ENCODE data around the gene GALNT2. TPM values are rescaled to one million over a fixed set of nuclear protein-coding genes. Genes with fewer than 3 reads are reported as not detected.
A peak's percentile ranks its signal among the peaks of the same experiment; 100 is the strongest.

The GALNT2 gene
- total RNA-seq, 1 donor from 2014 or later, result 67.9 TPM

- DNase-seq (ENCODE audit: low spot score), result peak; percentile 29
Observed at GRCh38 chr1:230163205-230163604, 96.2 kb downstream of the GALNT2 start.

GRCh38 chr1:230163719-230164118 lies 96.7 kb downstream of the GALNT2 start:
- peak; percentile 39 for DNase-seq (ENCODE audit: low spot score)

- DNase-seq (ENCODE audit: low spot score), result peak; percentile 29
Observed at GRCh38 chr1:230165536-230165935, 98.5 kb downstream of the GALNT2 start.

- DNase-seq (ENCODE audit: low spot score), result peak; percentile 2
Observed at GRCh38 chr1:230166366-230167132, 99.5 kb downstream of the GALNT2 start.

GRCh38 chr1:230167419-230167852 lies 100.4 kb downstream of the GALNT2 start:
- peak; percentile 40 for DNase-seq (ENCODE audit: low spot score)

GRCh38 chr1:230169454-230170152 lies 102.6 kb downstream of the GALNT2 start:
- DNase-seq (ENCODE audit: low spot score), result peak; percentile 22

- DNase-seq (ENCODE audit: low spot score), result no peak
Observed at GRCh38 chr1:230170153-230170547, 103.1 kb downstream of the GALNT2 start.

- peak; percentile 3 for DNase-seq (ENCODE audit: low spot score)
Observed at GRCh38 chr1:230170622-230171021, 103.6 kb downstream of the GALNT2 start.

GRCh38 chr1:230171356-230172015 lies 104.4 kb downstream of the GALNT2 start:
- peak; percentile 1 for DNase-seq (ENCODE audit: low spot score)

GRCh38 chr1:230172016-230172537 lies 105.0 kb downstream of the GALNT2 start:
- DNase-seq (ENCODE audit: low spot score), result peak; percentile 20

GRCh38 chr1:230173187-230173975 lies 106.3 kb downstream of the GALNT2 start:
- DNase-seq (ENCODE audit: low spot score), result peak; percentile 29

GRCh38 chr1:230174041-230174440 lies 107.0 kb downstream of the GALNT2 start:
- DNase-seq (ENCODE audit: low spot score), result peak; percentile 37

GRCh38 chr1:230174471-230175162 lies 107.6 kb downstream of the GALNT2 start:
- peak; percentile 24 for DNase-seq (ENCODE audit: low spot score)

GRCh38 chr1:230175163-230175747 lies 108.2 kb downstream of the GALNT2 start:
- peak; percentile 28 for DNase-seq (ENCODE audit: low spot score)

- DNase-seq (ENCODE audit: low spot score), result no peak
Observed at GRCh38 chr1:230175839-230176238, 108.8 kb downstream of the GALNT2 start.

- DNase-seq (ENCODE audit: low spot score), result peak; percentile 25
Observed at GRCh38 chr1:230176326-230176725, 109.3 kb downstream of the GALNT2 start.

GRCh38 chr1:230176871-230177411 lies 109.9 kb downstream of the GALNT2 start:
- DNase-seq (ENCODE audit: low spot score), result peak; percentile 63

GRCh38 chr1:230179249-230179648 lies 112.2 kb downstream of the GALNT2 start:
- DNase-seq (ENCODE audit: low spot score), result no peak

- DNase-seq (ENCODE audit: low spot score), result no peak
Observed at GRCh38 chr1:230185076-230186001, 118.3 kb downstream of the GALNT2 start.

All from ureter (tissue), 1 donor.